Stimulated activated CD4-positive, alpha-beta T cell treated with anti-CD3 and anti-CD28 coated beads, Interleukin-4, amount 100 ng/mL, for 1 hour (primary cell): ENCODE data around the gene KCNJ6.

ENCODE experiments used
- DNase-seq: peaks from one replicate; pipeline ENCODE4 v3.0.0-alpha.2; 2020

Gene KCNJ6

DNA sequence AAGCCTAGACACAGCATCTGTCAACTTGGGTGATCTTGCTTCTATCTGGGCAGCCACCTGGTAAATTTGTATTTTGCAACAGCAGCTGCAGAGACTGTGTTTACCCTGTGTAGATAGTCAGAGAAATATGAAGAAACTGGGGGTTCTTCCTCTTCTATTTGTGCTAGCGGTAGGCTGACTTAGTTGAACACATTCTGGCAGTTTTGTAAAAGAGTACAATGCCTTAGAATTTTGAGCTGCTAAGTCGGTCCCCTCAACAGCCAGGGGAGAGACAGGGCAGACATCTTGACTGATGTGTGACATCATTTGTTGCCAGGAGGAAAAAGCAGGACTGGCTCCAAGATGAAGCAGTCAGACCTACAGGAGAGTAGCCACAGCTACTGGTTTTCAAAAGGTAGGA is 53.7 kb downstream of the KCNJ6 start:
- no peak for DNase-seq

DNA sequence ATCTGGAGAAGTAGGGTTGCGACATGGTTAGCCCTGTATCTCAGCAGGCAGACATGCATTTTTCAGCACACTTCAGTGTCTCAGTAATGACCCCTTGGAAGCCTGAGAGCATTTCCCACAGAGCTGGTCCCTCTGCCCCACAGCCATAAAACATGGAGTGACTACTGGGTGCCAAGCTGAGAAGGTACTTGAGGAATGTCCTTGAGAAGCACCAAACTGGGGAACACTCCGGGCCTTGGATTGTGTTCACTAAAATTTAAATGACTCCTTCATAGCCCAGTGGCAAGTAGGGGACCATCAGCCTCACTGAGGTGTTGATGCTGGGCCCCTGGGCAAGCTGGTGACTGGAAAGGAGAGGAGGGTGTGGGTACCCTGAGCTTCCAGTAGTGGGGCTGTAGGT is 54.7 kb downstream of the KCNJ6 start:
- DNase-seq = no peak

DNA sequence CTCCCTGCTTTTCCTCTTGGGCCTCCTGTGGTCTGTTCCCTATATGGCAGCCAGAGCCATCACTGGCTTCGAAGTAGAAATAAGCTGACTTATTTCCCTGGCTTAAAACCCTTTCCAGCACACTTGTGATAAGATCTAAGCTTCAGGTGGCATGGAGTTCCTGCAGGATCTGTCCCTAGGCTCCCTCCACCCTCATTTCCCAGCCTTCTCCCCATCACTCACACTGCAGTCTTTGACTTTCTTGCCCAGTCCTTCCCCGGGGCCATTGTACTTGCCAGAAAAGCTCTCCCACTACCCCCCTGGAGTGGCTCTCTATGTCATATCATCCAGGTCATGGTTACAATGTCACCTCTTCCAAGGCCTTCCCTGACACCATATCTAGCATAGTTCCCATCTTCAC is 55.8 kb downstream of the KCNJ6 start:
- DNase-seq = no peak

DNA sequence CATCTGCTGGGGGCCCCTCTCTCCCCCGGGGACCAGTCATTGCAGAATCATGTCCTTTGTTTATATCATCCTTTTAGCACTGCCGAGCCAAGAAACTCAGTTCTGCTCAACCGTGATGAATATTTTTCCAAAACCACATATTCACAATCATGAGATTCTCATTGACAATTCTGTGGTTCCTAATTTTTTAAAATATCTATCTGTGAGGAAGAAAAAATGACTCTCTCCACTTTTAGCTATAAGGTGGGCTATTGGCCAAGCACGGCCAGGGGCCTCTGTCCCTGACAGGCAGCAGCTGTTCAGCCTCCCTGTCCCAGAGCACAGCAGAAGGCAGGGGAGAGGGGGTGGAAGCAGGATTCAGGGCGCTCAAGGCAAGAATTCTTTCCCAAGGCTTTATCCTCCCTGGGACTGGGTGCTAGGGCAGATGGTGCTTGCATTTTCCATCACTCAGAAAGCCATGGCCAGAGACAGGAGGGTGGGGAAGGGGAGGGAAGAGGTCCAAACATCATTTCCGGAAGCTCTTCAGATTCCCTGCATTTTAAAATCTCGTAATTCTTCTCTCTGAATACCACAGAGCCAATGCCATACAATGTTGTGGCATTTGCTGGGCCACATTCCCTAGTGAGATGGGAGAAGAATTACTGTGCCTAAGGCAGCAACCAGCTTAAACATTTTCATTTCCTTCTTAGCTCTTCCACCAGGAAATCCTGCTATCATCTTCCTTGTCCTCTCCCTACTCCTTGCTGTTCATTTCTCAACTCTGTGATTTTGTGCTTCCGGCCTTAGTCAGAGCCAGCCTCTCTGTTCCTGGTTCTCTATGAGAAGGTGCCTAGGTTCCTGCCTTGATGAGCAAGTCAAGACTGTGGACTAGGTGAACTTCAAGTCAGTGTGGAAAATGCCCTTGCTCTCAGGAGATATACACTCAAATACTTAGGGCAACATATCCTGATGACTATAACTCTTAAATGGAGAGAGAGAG is 60.3 kb downstream of the KCNJ6 start:
- DNase-seq = no peak

DNA sequence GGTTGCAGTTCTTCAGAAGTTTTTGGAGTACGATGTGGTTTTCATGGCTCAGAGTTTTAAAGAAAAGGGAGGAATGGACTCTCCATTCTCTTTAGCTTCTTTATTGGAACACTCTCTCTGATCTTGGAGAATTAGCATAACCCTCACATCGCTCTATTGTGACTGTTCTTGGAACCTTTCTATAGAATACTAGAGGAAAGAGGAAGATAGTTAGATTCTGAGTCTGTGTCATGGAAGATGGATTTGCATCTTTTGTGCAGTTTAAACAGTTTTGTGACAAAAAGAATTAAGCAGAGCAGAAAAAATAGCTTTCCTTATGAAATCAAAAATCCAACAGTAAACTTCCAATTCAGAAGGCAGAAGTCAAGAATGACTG is 61.0 kb downstream of the KCNJ6 start:
- no peak for DNase-seq

DNA sequence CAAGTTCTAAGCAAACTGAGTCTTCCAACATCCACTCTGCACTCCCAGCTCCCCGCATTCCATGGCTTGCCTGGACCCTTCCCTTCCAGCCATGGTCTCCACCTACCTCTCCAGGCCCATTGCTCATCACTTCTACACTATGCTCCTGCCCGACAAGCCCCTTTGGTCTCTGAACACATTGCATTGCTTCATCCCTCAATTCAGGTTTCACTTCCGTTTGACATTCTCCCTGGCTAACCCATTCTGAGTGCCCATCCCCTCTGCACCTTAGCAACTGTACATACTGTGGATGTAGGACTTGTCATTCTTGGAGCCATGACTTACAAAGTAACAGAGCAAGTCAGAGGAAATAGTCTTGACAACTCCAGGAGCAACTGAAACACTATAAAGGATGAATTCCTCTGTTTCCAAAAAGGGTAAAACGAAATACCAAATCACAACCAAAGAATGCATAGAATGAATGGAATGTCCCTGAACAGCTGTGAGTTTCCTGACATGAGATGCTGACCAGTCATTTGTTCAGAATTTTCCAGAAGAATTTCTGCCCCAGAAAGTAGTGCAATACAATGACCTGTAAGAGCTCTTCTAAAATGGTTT is 66.7 kb downstream of the KCNJ6 start:
- DNase-seq = no peak

DNA sequence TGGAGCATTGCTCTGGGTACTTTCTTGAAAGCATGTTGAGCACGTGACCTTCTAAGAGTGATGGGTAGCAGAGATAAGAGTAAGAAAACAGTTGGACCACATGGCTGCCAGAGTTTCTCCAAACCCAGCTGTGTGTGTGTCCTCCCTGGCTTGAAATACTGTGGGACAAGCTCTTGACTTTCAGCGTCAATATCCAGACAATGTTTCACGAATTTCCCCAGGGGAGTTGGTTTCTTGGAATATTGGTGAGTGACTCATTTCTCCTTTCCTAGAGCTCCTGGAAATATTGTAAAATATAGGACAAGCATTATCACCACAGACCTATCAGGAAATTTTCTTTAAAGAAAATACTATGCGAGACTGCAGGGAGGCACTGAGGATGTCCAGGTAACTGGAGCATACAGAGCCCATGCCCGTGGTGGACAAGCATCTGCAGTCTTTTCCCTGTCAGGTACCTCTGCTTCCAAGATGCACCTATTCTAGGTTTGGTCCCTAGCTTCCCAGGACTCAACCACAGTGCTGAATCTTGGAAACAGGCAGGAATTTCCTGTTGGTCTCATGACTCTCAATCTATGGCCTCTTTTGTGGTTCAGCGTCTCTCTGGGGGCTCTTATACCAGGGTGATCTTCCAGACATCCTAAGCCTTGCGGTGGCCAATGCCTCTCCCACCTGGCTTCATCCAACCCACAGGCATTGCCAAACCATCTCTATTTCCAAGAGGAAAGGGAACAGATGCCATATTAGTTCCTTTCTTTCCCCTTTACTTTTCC is 67.4 kb downstream of the KCNJ6 start:
- no peak for DNase-seq

DNA sequence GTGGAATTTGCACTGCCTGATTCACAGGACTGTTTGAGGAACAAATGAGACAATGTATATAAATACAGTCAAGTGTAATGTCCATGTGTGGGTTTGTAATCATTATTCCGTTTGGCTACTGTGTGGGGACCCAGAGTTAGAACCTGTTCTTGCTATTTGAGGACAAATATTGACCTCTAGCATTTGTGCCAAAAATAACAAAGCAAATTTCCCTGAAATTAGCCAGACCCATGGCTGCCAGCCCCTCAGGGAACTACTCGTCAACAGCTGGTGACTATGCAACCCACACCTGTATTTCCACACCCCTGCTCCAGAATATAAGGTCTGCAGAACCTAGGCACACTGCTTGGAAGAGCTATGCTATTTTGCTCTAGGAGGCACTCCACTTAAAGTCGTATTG is 70.7 kb downstream of the KCNJ6 start:
- no peak for DNase-seq

DNA sequence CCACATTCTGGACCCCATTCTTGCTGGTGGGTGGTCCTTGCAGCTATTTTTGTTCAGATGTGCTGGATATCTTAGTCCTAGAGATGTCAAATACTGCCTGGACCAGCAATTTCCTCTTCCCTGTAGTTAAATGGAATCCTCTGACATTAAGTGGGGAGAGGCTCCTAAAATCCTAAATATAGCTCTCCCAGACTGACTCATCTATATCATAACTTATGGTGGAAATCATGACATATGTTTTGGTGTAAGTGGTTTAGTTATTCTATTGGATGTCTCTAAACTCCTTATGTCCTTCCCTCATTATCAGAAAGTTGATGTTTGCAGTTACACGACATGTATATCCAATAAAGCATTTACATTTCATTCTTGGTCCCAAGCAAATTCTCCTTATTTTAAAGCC is 73.1 kb downstream of the KCNJ6 start:
- no peak for DNase-seq

DNA sequence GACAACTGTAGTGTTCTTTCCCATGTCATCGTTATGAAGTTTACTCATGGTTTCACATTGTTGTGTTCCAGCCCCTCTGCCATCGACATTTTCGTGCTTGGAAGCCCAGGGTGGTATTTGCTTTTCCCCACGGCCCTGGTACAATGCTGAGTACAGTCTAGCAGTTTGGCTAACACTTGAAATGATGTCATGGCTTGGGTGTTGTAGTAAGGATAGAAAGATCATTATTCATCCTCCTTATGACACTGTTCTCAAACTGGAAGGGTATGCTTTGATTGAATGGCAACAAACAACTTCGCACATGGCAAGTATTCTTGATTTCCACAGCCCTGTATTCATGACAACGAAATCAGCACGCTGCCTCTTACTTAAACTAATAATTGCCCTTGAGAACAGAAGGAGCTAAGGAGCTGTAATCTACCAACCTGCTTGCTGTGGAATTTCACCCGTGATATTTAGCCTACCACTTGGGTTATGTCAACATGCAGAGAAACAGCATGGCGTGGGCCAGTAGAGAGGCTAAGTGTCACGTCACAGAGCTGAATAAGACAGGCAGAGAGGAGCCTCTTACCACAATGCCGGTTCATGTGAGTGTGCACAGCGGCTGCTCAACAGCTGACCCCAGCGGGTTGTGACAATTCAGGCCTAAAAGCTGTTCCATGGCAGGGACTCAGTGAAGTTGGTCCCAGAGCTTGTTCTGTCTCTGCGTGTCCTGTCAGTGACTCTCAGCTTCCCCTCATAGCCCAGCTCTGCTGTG is 73.9 kb downstream of the KCNJ6 start:
- DNase-seq = no peak

DNA sequence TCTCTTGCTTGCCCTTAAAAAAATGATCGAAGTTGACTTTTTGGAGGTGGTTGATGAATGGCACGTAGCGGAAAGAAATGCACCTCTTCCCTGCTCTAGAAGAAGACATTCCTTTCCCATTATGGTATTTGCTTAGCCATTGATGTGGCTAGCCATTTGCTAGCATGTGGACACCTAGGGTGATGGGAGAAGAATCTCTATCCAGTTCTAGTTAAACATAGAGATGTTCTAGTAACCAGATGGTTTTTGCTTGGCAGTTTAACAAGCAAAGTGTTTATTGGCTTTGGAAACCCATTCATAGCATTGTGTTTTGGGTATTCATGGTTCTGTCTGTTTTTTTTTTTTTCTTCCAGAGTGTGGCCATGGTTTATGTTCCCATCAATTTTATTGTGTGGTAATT is 78.9 kb downstream of the KCNJ6 start:
- no peak for DNase-seq

DNA sequence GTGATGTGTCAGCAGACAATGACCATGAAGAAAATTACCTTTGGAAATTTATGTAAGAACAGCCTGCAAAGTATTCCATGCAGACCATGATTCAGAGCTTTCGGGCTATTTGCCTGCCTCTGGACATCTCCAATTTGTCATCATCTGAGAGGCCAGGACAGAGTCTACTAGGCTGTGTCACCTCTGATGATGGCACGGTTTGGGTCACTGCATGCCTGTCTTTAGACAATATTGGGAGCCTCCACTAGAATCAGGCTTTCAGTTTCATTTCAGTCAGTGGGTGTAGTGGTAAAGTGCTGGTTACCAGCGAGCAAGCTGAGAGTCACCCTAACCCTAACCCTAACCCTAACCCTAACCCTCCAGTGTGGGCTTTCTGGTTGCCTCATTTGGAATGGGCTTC is 80.8 kb downstream of the KCNJ6 start:
- no peak for DNase-seq

DNA sequence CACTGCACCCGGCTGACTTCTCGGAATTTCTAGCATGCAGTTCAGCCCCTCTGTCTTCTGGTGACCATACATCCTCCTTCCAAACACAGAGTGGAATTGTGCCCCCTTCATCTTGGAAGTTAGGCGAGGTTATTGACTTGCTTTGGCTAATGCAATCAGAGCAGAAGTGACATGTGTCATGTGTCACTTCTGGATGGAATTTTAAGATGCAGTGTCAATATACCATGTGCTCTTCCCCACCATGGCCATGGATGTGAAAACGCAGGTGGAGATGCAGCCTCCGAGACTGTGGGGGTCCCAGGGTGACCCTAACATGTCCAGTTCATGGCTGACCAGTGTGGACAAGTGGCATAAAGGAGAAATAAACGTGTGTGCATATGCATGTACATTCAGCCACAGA is 83.0 kb downstream of the KCNJ6 start:
- DNase-seq = no peak

DNA sequence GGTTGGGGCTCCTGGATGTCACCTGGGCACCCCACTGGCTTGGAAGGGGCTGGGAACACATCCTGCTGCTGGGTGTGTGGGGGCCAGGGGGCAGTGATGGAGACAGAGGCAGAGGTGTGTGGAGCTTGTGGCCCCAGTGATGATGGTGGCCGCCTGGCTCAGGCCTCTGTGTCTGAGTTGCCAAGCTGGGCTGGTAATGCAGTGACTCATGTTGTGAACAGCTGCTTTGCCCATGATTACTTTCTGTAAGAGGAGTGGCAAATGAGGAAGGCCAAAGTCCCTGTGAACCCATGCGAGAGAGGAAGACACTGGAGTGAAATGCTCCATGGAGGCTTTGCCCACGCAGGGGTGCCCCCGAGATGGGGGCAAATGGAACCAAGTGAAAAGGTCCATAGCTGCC is 86.8 kb downstream of the KCNJ6 start:
- DNase-seq = no peak

DNA sequence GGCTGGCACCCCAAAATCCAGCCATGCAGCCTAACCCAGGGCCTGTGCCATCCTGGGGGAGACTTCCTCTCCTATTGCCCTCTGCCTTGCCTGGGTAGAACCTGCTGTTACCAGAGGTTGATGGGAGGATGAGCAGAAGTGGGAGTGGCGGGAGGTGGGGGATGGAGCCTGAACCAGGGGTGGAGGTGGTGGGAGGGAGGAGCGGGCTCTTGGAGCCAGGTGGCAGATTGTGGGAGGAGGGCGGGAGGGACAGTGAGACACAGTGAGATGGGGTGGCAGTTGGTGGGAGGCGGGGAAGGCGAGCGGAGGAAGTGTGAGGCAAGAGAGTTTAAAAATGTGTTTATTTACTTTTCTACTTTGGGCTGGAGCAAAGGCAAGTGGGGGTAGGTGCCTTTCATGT is 87.3 kb downstream of the KCNJ6 start:
- no peak for DNase-seq

DNA sequence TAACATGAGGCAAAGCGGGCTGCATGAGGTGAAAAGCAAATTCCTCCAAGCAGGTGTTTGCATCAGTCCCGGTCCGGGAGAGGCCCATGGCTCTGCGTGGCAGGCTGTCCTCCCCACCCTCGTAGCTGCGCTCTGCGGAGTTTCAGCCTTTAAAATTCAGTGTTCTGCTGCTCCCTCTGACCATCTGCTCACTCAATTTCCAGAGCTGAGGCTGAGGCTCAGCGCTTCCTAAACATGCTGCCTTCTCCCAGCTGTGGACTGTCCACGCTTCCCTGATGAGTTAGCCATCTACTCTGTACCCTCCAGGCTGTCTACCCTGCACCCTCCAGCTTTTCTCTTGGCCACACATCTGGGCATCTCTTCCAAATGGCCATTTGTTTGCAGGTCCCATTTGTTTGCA is 87.7 kb downstream of the KCNJ6 start:
- DNase-seq = no peak

DNA sequence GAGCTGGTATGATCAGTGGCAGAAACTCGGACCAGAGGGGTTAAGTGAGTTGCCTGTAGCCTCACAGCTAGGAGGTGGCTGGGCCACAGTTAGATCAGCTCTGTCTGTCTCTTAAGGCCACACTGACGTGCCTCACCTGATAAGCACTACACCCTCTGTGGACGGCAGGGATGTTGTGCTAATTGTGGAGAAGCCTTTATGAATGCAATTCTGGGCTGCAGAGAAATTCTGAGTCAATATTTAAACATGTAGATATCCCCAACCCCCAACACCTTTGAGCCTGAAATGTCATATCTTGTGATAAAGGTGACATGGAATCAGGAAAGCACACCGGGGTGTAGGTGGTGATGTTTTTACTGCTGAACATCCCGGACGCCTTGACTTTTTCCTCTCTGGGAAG is 88.3 kb downstream of the KCNJ6 start:
- no peak for DNase-seq

DNA sequence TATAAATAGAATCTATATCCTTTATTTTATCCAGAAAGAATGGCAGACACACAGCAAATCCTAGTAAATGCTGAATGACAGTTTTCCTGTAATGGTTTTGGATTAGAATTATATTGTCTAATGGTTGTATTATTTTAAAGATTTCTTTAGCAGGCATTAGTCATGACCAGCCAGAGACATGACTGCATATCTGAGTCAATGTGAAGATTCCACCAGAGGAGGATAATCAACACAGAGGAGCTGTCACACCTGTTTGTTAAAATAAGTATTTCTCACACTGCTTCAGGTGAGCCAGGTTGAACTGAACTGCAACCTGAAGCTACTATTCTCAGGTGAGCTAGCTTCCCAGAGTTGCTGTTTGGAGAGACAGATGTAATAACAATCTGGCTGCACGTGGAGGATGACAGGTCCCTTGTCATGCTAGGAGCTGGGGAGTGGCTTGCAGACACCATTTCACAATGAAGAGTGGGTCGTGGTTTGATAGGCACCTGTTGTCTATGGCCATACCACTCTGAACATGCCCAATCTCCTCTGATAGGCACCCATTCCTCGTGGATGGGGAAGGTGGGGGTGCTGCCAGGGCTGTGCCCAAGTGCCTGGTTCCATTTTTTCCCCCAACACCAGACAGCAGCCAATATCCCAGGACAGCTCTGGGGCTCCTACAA is 94.3 kb downstream of the KCNJ6 start:
- no peak for DNase-seq

DNA sequence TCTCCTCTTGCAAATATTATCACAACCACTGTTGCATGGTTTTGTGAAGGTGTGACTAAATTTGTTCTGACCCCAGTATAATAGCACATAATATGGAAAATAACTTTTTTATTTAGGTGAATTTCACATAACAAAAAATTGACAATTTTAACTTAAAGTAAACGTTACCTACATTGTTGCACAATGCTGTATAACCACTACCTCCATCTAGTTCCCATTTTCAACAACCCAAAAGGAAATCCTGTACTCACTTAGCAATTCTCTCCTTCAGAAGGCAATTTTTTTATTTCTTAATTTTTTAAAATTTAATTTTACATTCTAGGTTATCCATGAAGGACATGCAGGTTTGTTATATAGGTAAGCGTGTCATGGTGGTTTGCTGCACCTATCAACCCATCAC is 95.2 kb downstream of the KCNJ6 start:
- no peak for DNase-seq

DNA sequence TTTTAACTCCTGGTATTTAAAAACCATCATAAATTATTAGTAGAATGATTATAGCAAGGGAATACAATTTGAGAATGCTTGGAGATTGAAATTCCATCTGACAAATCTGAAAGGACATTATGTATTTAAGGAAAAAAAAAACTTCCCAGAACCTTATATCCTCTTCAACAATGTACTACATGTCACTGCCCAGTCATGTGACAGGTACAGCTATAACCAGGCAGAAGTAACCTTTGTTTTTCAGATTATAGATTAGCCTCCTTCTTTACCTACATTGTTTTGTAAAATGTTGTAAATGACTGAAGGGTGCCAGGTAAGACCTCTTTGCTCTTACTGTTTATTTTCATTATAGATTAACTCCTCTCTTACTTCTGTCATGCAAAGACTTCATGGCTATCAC is 96.9 kb downstream of the KCNJ6 start:
- DNase-seq = no peak

DNA sequence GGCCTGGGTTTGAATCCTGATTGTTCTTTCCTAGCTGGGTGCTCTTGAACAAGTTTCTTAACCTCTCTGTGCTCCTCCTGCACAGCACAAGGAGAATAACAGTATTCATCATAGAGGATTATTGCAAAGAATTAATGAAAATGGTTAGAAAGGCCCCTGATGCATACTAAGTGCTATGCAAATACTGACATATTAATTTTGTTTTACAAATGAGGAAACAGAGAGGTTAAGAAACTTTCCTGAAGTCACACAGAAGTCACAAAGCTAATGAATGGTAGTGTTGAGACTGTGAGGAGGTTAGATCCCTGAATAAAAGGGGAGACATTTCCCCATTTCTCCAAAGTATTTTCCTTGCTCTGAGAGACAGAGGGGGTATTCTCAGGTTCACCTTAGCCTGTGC is 99.0 kb downstream of the KCNJ6 start:
- DNase-seq = no peak

DNA sequence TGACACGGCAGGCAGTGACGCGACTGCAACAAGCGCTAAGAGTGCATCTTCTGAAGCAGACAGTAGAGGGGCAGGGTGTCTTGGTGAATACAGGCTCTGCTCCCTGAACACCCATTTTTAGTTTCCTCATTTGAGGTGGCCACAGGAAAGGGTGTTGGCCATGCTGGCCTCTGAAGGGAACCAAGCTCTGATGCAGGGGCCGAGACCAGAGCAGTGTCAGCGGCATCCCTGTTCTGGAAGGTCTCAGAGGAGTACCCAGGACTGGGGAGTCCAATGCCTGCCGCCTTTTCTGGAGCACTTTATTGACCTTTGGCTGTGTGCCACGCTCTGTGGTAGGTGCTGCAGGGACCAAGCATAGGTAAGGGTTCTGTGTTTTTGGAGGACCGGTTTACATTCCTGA is 100.4 kb downstream of the KCNJ6 start:
- DNase-seq = no peak

DNA sequence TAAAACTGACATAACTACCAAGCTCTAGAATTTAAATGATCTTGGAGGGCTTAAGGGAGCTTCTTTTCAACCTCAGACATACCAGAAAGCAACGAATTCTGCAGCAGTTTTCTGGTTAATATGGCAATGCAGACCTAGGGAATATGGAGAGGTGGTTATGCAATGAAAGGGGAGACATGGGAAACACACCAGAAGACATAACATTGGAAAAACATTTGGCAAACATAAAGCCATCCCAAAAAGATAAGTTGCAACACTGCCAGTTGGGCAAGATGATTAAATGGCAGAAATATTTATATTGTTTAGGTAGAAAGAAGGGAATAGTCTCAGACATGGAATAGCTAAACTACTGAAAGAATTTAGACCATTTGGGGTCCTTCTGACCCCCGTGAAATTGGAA is 104.5 kb downstream of the KCNJ6 start:
- no peak for DNase-seq
